Measurements from ENCODE around the gene COG3. TPM values are rescaled to one million over a fixed set of nuclear protein-coding genes. Genes with fewer than 3 reads are reported as not detected.

The COG3 gene
- total and polyA plus RNA-seq, 4 donors: 14.7 to 66.7 (median 22.4) TPM

Small RNA genes within 50 kb of the gene (small RNA-seq; reads per million reads assigned to genes)
- not detected for gene RNA5SP27 (ENCODE audit: low replicate concordance)
- not detected for gene TIMM9P3 (ENCODE audit: low replicate concordance)

Other genes with a start within 250 kb of the COG3 start
- 1,000 to 10,000 TPM; 2,791 to 4,410 TPM for gene TPT1, start 123.8 kb upstream of the COG3 start, total RNA-seq
- 1,000 to 10,000 TPM; 4,352 to 8,629 TPM for gene TPT1, start 123.8 kb upstream of the COG3 start, polyA plus RNA-seq
- gene SLC25A30, start 46.6 kb upstream of the COG3 start, total RNA-seq: 10 to 100 TPM; 13.0 to 24.3 TPM
- 1 to 10 TPM; 7.3 to 7.4 TPM for gene SLC25A30, start 46.6 kb upstream of the COG3 start, polyA plus RNA-seq
- not detected for gene ERICH6B, start 150.8 kb downstream of the COG3 start, total RNA-seq
- not detected for gene ERICH6B, start 150.8 kb downstream of the COG3 start, polyA plus RNA-seq
- not detected for gene CBY2, start 237.4 kb downstream of the COG3 start, total RNA-seq
- not detected for gene CBY2, start 237.4 kb downstream of the COG3 start, polyA plus RNA-seq

Data from lung (tissue), 5 donors.